COLO668 (cell line): ENCODE data around the gene EAF1.
"Not testable (repeated sequence)": the region's sequence is repeated elsewhere in the genome, so short reads cannot be mapped to it uniquely, and the experiment has no call there.

ENCODE experiments used
- DNase-seq: peaks from one replicate; lab custom pipeline; 2025; ENCODE audit not compliant: unreplicated experiment; lab: John Stamatoyannopoulos, UW

EAF1 gene

DNA sequence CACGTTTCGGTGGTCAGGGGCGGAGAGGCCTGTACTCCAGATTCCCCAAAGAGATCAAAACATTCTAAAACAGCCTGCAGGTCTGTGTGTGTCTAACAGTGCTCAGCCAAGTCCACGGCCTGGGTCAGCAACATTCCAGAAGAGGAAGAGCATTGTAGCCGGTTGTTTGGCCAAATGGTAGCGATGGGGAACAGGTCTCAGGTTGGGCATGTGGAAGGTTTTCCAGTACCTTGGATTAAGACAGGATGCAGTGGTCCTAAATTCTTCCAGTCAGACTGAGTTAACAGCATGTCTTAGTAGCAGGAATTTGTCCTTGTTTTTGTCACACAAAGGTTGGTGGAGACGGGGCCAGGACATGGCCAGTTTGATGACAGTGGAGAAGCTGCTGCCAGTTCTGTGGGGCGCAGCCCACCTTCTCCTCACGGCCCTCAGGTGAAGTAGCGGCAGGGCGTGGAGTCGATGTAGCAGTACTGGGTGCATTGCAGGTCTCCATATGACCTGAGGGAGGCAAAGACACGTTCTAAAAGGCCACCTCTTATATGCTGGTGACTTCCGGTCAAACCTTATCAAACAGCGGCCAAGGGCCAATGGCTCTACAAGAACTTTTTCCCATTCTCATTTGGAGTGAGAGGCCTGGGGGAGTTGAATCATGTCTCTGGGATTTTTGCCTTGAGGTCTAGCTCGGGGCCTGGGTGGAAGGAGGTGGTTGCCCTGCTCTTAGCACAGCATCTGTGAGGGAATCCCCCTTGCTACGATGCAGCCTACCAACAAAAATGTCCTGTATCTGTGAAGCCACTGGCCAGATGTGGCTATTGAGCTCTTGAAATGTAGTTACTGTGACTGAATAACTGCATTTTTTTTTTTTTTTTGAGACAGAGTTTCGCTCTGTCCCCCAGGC is 24.1 kb downstream of the EAF1 start:
- DNase-seq = no peak

DNA sequence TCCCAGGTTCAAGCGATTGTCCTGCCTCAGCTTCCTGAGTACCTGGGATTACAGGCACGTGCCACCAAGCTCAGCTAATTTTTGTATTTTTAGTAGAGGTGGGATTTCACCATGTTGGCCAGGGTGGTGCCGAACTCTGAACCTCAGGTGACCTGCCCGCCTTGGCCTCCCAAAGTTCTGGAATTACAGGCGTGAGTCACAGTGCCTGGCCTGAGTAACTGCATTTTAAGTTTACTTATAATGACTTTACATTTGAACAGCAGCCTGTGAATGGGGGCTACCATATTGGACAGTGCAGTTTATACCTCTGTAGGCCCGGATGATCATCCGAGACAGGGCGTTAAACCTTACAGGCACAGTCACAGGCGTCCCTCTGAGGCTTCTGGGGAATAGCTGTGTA is 24.8 kb downstream of the EAF1 start:
- no peak for DNase-seq

DNA sequence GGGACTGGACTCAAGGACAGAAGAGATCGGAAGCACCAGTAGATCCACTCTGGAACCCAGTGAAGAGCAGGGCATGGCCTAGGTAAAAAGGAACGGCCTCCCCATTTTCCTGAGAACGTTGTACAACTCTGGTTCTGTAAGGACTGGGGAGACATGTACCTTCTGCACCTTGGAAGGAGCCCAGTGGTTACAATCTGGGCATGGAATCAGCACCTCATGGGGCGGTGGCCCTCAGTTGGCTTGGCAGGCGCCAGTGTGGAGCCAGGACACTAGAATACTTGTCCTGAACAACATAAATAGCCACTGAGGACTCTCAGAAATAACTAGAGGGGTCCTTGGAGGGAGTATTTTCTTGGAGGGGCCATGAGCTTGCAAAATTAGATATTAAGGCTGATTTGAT is 25.6 kb downstream of the EAF1 start:
- no peak for DNase-seq

DNA sequence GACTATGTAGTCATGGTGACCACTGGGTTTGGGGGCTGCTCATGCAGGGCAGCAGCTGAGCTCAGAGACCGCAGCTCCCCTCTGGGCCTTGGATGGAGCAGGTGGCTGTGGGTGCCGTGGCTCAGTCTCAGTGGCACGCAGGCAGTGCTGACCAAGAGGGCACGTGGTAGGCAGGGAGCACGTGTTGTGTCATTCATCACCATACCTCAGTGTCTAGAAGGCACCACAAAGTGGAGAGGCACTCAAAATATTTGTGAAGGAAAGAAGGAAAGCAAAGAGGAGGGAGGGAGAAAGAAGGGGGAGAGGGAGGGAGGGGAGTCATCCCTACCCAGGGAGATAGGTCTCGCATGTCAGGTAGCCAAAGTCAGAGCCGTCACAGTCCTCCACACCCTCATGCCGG is 26.1 kb downstream of the EAF1 start:
- no peak for DNase-seq

DNA sequence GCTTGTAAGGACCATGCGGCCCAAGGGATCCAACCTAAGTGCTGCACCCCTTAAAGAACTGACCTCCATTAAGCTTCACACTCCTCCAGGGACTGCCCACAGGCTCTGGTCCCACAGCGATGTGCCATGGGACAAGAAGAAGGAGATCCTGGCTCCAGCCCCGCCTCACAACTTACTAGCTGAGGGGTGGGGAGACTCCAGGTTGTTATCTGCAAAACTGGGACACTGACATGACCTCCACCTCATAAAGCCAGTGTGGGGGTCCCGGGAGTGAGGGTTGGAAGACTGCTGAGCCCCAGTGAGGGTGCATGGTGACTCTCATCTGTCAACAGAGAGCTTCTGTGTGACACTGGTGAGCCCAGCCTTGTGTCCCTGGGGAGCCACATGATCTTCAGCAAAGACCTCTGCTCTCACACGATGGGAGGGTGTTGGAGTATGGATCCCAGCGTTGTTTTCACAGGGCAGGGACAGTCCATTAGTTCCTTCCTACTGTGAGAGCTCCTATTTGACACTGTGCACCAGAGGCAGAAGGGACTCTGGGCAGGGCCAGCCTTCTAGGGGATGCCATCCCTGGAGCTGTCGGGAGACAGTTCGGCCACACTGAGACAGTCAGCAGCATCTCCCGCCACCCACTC is 26.7 kb downstream of the EAF1 start:
- DNase-seq = no peak

DNA sequence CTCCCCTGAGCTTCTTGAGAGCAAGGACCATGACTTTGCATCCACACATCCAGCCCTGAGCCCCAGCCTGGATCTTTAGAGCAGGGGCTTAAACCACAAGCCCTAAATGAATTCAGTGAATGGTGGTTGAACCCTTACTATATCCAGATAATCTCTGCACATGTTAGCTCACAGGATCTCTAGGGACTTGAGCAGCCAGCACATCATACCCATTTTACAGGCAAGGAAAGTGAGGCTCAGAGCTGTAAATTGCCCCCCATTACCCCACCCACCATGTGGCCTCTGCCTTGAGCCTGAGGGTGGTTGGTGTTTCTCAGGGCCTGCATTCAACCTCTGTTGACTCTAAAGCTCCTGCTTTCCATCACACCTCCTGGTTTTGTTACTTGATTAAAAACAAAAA is 27.6 kb downstream of the EAF1 start:
- DNase-seq = no peak

DNA sequence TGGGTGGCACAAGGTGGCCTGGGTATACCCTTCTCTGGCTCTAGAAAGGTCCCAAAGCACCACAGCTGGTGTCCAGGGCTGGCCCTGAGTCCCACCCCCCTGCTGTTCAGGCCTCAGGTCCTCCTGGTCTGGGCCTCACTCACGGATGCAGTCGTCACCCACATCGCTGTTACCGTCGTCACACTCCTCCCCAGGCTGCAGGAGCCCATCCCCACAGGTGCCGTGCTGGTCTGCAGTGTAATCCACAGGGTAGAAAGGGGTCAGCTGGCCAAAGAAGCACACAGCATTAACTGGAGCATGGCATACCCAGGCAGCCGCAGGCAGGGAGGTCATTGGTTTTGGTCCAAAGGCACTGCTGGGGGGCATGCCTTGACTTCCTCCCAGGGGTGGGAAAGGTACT is 28.4 kb downstream of the EAF1 start:
- DNase-seq = no peak

DNA sequence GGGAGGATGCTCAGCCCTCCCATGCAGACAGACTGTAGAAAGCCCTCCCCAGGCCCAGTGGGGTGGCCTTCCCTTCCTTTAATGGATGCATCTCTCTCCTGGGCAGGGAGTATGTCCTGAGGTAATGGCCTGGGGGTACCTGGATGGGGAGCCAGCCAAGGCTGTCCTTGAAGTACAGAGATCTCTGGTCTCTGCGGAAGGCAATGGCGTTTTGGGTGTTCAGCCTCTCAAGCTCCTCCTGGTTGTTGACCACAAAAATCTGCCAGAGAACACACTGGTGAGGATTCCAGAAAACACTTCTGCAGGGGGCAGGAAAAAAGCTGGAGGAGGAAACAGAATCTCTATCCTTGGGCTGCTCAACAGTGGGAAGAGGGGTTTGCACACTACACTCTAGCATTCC is 28.9 kb downstream of the EAF1 start:
- no peak for DNase-seq

DNA sequence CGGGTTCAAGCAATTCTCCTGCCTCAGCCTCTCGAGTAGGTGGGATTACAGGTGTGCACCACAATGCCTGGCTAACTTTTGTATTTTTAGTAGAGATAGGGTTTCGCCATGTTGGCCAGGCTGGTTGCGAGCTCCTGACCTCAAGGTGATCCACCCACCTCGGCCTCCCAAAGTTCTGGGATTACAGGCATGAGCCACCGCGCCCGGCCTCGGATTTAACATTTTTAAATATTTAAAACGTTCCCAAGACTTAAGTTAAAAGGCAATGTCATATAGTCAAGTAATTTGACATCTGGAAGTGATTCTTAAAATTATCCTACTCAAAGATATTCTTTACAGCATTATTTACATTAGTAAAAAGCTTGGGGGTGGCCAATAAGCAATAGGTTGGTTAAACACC is 29.5 kb downstream of the EAF1 start:
- not testable (repeated sequence) for DNase-seq

DNA sequence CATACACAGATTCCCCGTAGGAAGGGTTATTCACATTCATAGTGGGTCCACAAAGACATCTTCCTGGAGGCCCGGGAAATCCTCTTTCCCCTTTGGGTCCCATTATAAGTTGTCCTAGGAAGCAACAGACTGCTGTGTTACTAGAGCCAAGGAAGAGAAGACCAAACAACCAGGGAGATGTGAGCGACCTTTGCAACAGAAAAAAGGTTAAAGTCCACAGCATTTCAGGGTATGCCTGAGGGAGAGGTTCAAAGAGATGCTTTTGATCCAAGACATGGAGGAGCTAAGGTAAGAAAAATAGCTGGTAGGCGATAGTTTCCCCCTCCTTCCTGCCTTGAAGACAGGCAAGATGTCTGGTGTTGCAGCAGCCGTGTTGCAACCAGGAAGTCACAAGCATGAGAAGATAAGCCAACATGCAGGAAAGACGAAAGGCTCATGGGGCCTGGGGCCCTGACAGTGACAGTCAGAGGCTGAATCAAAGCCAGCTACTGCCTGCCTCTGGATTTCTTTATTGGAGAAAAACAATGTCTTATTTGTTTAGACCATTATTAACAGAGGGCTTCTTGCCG is 30.9 kb downstream of the EAF1 start:
- DNase-seq = no peak

DNA sequence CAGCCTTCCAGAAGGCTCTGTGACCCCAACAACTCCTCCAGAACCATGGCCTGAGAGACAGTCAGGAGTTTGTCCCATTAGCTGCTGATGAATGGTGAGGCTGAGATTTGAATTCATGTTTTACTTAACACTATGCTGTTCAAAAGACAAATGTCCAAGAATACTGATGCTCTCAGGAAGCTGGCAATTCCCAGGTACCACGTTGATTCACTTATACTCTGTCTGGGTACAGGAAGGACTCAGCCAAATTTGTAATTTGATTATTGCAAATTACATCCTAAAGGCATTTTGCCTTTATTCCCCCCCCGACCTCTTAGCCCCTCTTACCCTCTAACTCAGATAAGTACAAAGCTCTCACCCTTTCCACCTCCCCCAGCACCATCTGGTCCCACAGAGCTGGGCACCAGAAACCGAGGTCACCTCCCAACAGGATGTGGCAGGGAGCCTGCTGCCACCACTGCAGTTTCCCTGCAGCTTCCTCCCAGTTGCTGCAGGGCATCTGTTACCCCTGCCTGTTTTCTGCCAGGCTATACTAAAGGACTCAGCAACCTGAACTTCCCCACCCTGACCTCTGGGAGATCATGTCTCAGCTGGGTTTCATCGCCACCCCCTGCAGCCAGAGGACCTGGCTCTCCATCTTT is 33.6 kb downstream of the EAF1 start:
- no peak for DNase-seq

DNA sequence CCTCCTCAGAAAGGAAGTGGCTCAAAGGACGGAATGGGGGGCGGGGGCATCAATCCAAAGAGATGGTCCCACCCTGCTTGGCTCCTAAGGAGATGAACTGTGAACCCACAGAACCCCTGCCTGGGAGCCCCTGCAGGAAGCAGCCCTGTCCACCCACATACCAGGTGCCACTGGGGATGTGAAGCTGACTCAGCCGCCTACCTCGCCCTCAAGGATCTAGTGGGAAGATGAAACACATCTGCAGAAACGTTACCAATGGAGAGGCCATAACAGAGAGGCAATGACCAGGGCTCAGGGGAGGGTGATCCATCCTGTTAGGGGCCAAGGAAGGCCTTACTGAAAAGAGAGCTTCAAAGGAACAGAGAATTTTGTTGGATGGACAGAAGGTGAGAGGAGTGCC is 35.1 kb downstream of the EAF1 start:
- DNase-seq = no peak

DNA sequence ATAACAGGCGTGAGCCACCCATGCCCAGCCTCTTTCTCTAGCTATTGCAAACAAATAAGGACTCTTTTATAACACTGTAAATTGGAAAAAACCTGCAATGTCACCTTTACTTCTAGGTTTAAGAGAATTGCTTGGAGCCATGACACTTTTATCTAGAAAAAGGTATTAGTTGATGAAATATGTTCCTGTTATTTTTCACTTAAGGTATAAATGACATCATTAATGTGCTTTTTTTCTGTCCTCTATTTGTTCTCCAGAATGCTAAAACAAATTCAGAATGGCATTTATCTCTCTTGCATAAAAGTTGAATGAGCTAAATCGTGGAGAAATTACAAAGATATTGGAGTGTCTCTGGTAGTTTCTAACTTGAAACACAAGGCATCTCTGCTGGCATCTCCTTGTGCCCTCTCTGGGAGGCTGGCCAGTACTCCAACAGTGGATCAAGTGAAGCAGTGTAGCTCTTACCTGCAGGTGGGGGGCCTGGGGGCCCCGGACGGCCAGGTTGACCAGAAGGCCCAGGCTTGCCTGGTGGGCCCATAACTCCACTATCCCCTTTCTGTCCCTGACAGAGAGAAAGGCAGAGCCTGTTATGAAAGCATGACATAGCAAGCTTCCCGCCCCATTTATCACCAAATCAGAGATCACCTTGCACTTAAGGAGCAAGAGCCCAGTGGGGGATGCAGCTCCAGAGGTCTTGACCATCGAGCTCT is 38.6 kb downstream of the EAF1 start:
- DNase-seq = no peak

DNA sequence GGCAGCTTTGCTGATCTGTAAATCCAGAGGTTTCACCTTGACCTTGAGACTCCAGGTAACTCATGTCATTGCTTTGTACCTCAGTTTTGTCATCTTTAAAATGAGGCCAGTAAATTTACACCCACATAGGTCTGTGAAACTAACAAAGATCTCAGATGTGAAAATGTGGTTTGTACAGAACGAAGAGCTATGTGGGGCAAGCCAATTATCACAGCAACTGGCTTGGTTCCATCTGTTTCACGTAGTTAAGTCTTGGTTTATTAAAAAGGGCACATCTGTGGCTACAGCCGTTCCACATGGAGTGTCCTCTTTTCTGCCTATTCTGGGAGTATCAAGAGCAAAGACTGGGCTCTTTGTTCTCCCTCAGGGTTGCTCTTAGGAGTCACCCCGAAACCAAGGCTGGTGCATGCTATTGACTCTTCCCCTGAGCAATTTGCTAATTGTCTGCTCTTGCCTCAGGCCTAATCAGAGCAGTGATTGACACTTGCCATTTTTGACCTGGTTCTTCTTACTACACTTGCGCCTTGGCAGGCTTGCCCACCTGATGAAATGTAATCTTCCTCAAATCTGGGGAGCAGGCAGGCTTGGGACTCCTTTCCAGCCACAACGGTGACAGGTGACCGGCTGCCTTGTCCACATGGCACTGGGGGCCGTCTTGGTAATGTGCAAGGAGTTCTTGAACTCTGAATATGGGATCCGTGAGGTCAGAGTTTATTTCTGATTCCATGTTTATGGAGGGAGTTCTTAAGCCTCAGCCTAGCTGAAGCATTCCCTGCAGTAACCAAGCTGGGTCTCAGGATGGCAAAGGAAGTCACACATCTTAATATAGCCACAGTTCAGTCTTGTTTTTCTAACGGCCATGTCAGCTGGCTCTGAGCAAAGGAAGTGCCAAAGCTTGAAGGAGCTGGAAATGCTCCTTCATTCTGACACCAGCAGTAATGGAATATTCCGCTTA is 40.1 kb downstream of the EAF1 start:
- no peak for DNase-seq

DNA sequence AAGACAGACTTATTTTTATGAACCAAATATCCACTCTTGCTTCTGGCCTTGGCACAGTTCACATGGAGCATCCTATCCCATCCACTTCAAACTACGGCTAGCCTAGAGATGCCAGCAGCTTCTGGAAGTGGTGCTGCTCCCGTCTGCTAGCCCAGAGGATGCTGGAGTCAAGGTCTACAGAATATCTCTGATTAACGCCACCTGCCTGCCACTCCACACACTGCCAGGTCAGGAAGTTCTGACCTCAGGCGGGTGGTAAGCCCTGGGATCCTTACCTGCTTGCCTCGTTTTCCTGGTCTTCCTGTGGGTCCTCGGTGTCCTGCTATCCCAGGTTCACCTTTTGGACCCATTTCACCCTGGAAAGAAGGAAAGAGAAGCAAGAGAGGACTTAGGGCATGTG is 42.9 kb downstream of the EAF1 start:
- DNase-seq = no peak

DNA sequence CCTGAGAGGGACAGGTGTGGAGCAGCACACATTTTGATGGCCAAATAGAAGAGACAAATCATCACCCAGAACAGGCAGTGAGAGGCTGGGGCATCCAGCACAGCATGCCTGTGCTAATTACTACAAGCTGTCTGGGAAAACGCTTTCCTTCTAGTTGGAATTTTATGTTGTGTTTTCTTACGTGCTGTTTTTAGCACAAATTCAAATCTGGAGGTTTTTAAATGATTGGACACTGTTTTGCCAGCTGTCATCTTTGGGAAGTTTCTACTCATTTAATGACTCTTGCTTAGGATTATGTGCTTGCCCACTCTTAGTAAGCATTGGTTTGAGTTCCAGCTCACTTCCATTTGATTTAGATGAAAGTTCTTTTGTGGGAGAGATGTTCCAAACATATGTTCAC is 43.5 kb downstream of the EAF1 start:
- DNase-seq = no peak

DNA sequence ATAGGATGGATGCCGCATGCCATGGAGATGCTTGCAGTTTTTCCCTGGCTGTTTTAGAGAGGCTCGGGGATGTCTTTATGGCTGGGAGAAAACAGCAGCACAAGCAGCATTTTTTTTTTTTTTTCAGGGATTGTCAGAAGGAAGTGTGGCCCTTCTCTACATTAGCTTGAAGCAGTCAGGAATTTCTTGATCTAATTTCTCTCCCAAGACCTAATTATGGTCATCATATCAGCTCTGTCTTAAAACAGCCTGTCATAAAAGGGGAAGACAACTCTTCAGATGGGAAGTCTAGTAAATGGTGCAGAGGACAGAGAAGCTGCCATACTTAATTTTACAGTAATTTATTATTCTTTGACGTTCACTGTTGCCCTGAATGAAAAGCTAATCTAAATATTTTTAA is 44.5 kb downstream of the EAF1 start:
- no peak for DNase-seq

DNA sequence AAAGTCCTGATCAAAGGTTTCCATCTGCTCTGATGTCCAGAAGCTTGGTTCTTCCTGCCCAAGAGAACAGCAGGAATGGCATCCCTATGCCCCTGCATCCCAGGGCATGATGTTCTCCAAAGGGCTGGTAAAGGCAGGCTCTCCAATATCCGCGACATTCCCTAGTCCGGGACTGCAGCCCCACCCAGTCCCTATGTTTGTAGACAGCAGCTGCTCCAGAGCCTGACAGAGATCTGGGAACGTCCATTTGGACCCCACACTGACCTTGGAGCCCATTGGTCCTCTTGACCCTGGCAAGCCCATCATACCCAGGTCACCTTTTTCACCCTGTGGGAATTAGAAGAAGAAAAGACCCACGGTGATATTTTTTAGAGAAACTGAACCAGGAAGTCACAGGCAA is 47.8 kb downstream of the EAF1 start:
- no peak for DNase-seq

DNA sequence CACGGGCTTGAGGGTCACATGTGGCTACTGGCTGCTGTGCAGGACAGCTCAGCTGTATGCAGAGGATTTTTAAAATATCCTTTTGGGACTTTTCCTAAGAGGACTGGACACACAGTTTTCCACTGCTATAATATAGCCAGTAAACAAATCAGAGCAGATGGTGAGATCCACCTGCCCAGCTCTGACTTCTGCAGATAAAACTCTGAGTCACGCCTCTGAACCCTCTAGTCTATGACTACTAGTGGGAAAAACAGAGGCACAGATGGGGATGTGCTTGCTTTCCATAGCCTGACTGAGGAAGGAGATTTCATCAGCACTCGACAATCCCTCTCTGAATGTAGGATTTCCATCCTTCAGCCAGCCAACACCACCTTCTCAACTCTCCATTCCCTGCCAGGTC is 49.0 kb downstream of the EAF1 start:
- no peak for DNase-seq

DNA sequence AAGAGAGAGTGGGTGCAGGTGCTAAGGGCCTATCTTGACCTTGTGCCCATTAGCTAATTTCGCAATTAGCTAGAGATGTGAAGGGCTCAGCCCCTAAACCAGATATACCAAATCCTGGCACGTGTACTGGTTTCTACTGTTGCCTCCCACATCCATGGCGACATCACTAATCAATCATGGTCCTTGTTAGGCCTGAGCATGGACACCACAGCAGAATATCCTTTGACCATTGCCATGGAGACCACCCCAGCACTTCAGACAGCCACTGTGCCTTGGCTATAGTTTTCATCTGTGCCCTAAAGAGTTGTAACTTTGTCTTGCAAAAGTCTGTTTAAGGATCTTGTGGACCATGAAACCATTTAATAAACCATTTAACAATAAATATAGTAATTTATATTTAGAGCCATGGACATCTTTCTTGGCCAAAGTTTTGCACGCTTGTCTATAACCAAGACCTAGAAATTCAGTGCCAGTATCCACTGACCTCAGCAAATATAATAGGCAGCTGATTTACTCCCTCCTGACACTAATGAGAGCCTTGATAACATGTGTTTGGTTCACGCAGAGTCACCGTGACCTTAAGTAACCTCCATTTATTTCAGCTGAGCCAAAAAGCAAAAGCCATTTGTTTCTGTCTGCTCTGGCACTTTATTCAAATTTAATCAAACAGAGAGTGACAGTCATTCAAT is 50.7 kb downstream of the EAF1 start:
- no peak for DNase-seq
